ENCODE data around the gene CFAP47. TPM values are rescaled to one million over a fixed set of nuclear protein-coding genes. Genes with fewer than 3 reads are reported as not detected.

Gene CFAP47
- total and polyA plus RNA-seq, 2 of the 4 experiments (the other 2 are of a cell fraction): not detected

GRCh38 chrX:36336751-36337150, 417.2 kb downstream of the CFAP47 start:
- Histone ChIP-seq H4K91ac (ENCODE audit: insufficient read depth, low read depth, low read length) (no peak overlapping the region), H3K23ac (ENCODE audit: low read depth, low read length) (no peak overlapping the region), H3K27me3 (ENCODE audit: control insufficient read depth, insufficient read depth, low read length) (no peaks in the 10 kb centered on the region), H4K20me1 (ENCODE audit: insufficient read depth, low read length) (no peaks in the 10 kb centered on the region), H3K9me1 (ENCODE audit: insufficient read depth, low read length) (no peaks in the 10 kb centered on the region), H3K79me1 (ENCODE audit: low read depth in 1 of 2, low read length in 2 of 2) (no peaks in the 10 kb centered on the region), H2BK15ac (ENCODE audit: low read depth, low read length) (no peak overlapping the region), H3K4me1 (ENCODE audit: control insufficient read depth, insufficient read depth, low read length) (no peaks in the 10 kb centered on the region), H3K4ac (ENCODE audit: low read depth, low read length) (no peak overlapping the region), H2AK9ac (replicated peaks; ENCODE audit: low read depth, low read length, poor library complexity) (no peak overlapping the region), H4K5ac (ENCODE audit: low read depth, low read length) (no peak overlapping the region), H3K9me3 (ENCODE audit: control insufficient read depth, insufficient read depth, low read length) (no peaks in the 10 kb centered on the region), H3K27ac (ENCODE audit: insufficient read depth, low read length) (no peak overlapping the region), H4K8ac (ENCODE audit: low read depth in 2 of 2, low read length in 2 of 2) (no peak overlapping the region), H3K56ac (ENCODE audit: extremely low read depth, insufficient read depth, low read length) (no peak overlapping the region), H2AK5ac (ENCODE audit: low read depth, low read length) (no peak overlapping the region), H2AFZ (replicated peaks; ENCODE audit: low read length, poor library complexity) (no peak overlapping the region), H2BK120ac (ENCODE audit: low read depth, low read length) (no peak overlapping the region), H3K4me3 (ENCODE audit: insufficient read depth, low read depth, low read length) (no peak overlapping the region), H3K36me3 (ENCODE audit: control insufficient read depth, insufficient read depth, low read length) (no peaks in the 10 kb centered on the region), H3K9ac (ENCODE audit: low read depth, low read length) (no peak overlapping the region), H3K14ac (replicated peaks; ENCODE audit: low read depth, low read length) (no peak overlapping the region), H3K4me2 (ENCODE audit: low read depth, low read length) (no peak overlapping the region), H2BK5ac (ENCODE audit: low read depth, low read length, poor library complexity, severe bottlenecking) (no peak overlapping the region), H2BK20ac (ENCODE audit: low read depth, low read length) (no peak overlapping the region), H3K18ac (ENCODE audit: low read depth, low read length) (no peak overlapping the region)
- DNase-seq: no peak
- TF ChIP-seq RCOR1 (IDR thresholded peaks at IDR 0.05; ENCODE audit: insufficient replicate concordance, low read length): no peak
- TF ChIP-seq BHLHE40 (IDR thresholded peaks at IDR 0.05; ENCODE audit: low read depth, low read length): no peak
- no peak for TF ChIP-seq NFE2L2 (IDR thresholded peaks at IDR 0.05; ENCODE audit: low read depth, low read length)
- no peak for TF ChIP-seq CEBPB (IDR thresholded peaks at IDR 0.05; ENCODE audit: low read depth, low read length)
- no peak for TF ChIP-seq MAZ (IDR thresholded peaks at IDR 0.05; ENCODE audit: borderline replicate concordance, low read depth, low read length)
- no TSS peak for BruUV-seq (replicated peaks)
- CTCF ChIA-PET: no interaction called here
- in situ Hi-C loops (cut with MboI; ENCODE audit: low sequenced_read_pairs) (no loop called here), dilution Hi-C loops (cut with HindIII; ENCODE audit: low sequenced_read_pairs, unreplicated experiment) (no loop called here), intact Hi-C loops (cut with micrococcal nuclease) (no loop called here)
- WGBS, 2 experiments (ENCODE audit: extremely low coverage in 2 of 2, insufficient read length in 1 of 2): no CpG with 5 or more reads among the region's 3 CpGs
- POLR2A ChIA-PET (ENCODE audit: unreplicated experiment): no interaction called here
- no peak for ATAC-seq (ENCODE audit: low read depth)

Data from IMR-90 (cell line).